ENCODE measurements around the gene PACSIN2. TPM values are rescaled to one million over a fixed set of nuclear protein-coding genes. Genes with fewer than 3 reads are reported as not detected.

PACSIN2 gene
- total RNA-seq, 3 donors from 2014 or later: 43.8 to 82.7 (median 72.4) TPM

GRCh38 chr22:42874010-42874409 is 140.9 kb downstream of the PACSIN2 start:
- intact Hi-C loops (cut with DNase I; ENCODE audit: low total_unique reads): loop anchor here (10.0 kb wide), 1 partner anchor 151 kb away; no protein-coding TSS in a partner anchor
- Histone ChIP-seq H3K4me3 (no peak overlapping the region), H3K27ac (no peak overlapping the region), H3K4me1 (peaks cover 6% of the 10 kb centered on the region in 2 donors), H3K36me3 (no peaks in the 10 kb centered on the region), H3K27me3 (no peaks in the 10 kb centered on the region), H3K9me3 (no peaks in the 10 kb centered on the region)
- TF ChIP-seq POLR2AphosphoS5 (IDR thresholded peaks at IDR 0.05) (no peak), POLR2A (IDR thresholded peaks at IDR 0.05) (no peak)
- TF ChIP-seq, protein P1, sequence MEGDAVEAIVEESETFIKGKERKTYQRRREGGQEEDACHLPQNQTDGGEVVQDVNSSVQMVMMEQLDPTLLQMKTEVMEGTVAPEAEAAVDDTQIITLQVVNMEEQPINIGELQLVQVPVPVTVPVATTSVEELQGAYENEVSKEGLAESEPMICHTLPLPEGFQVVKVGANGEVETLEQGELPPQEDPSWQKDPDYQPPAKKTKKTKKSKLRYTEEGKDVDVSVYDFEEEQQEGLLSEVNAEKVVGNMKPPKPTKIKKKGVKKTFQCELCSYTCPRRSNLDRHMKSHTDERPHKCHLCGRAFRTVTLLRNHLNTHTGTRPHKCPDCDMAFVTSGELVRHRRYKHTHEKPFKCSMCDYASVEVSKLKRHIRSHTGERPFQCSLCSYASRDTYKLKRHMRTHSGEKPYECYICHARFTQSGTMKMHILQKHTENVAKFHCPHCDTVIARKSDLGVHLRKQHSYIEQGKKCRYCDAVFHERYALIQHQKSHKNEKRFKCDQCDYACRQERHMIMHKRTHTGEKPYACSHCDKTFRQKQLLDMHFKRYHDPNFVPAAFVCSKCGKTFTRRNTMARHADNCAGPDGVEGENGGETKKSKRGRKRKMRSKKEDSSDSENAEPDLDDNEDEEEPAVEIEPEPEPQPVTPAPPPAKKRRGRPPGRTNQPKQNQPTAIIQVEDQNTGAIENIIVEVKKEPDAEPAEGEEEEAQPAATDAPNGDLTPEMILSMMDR (IDR thresholded peaks at IDR 0.05): no peak
- no peak for DNase-seq (ENCODE audit: low spot score in 2 of 2)

- Histone ChIP-seq H3K27ac (no peak overlapping the region), H3K36me3 (no peaks in the 10 kb centered on the region), H3K9me3 (no peaks in the 10 kb centered on the region), H3K4me3 (no peak overlapping the region), H3K27me3 (no peaks in the 10 kb centered on the region), H3K4me1 (peaks cover 11 to 12% of the 10 kb centered on the region in 2 donors)
- DNase-seq (ENCODE audit: low spot score in 2 of 2): no peak
- TF ChIP-seq POLR2A (IDR thresholded peaks at IDR 0.05): no peak
- TF ChIP-seq, protein P1 (IDR thresholded peaks at IDR 0.05): no peak
- intact Hi-C loops (cut with DNase I; ENCODE audit: low total_unique reads): loop anchor here (10.0 kb wide), 1 partner anchor 151 kb away; no protein-coding TSS in a partner anchor
Measured at GRCh38 chr22:42873356-42873755, 141.6 kb downstream of the PACSIN2 start.

DNA sequence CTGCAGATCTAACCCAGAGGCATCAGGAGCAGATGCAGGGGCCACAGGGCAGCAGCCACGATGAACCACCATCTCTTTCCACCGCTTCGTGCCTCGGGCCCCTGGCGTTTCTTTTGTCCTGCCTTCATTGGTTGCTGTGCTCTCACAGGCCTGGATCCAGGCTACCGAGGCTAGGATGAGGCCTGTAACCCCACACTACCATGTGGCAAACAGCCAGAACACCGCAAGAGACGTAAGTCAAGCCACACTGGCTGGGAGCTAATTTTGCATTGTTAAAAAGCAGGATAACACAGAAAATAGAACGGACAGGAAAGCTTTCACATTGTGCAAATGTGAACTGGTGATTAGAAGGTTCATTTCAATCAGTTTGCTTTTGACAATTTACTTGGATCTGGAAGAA is 142.1 kb downstream of the PACSIN2 start:
- Histone ChIP-seq H3K4me3 (no peak overlapping the region), H3K36me3 (no peaks in the 10 kb centered on the region), H3K4me1 (peaks cover 11 to 12% of the 10 kb centered on the region in 2 donors), H3K27me3 (no peaks in the 10 kb centered on the region), H3K9me3 (no peaks in the 10 kb centered on the region), H3K27ac (no peak overlapping the region)
- TF ChIP-seq, protein P1 (IDR thresholded peaks at IDR 0.05): no peak
- TF ChIP-seq POLR2A (IDR thresholded peaks at IDR 0.05): no peak
- TF ChIP-seq POLR2AphosphoS5 (IDR thresholded peaks at IDR 0.05): no peak
- intact Hi-C loops (cut with DNase I; ENCODE audit: low total_unique reads): loop anchor here (10.0 kb wide), 1 partner anchor 152 kb away; no protein-coding TSS in a partner anchor
- DNase-seq (ENCODE audit: low spot score in 2 of 2): no peak

DNA sequence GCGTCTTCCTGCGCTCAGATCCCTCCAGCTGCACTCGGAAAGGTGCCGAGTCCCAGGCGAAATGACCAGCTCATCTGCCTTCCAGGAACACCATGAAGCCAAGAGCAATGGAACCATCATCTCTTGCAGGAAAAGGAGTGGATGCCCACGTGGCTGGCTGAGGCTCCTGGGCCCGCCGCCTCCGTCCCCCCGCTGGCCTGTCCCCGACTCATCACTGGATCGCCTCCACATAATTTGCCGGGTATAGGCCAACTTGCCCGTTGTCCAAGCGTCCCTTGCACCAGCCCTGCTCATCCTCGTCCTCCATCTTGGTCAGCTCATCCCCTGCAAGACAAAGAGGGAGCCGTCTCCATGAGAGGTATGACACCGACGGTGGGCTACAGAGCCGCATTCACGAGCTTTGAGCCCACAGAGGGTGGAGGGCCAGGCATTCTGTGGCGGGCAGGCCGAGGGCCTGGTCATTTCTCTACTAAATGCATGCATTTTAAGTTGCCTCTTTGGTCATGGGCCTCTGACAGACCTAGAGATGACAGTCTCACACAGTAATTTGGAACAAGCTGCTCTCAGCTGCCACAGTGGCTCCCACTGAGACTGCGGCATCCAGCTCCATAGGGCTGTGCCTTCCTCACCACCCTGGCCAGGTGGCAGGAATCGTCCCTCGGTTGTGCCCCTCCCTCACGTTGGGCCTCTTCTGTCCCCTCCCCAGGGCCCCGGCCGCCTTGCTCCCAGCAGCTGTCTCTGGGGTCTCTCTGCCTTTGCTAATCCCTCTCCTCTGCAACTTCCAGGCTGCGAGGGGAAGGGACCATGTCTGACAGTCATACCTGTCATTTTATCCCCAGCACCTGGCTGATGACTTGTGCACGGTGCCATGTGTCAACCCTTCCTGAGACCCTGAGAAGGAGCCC is 143.6 kb downstream of the PACSIN2 start:
- H3K36me3 ChIP-seq: no peaks in the 10 kb centered on the region
- no peak overlapping the region for H3K4me3 ChIP-seq
- H3K9me3 ChIP-seq: no peaks in the 10 kb centered on the region
- no peak overlapping the region for H3K27ac ChIP-seq
- peaks cover 11 to 12% of the 10 kb centered on the region in 2 donors for H3K4me1 ChIP-seq
- intact Hi-C loops (cut with DNase I; ENCODE audit: low total_unique reads): loop anchor here (10.0 kb wide), 1 partner anchor 153 kb away; no protein-coding TSS in a partner anchor
- TF ChIP-seq POLR2A (IDR thresholded peaks at IDR 0.05) (no peak), POLR2AphosphoS5 (IDR thresholded peaks at IDR 0.05) (no peak)
- TF ChIP-seq, protein P1 (IDR thresholded peaks at IDR 0.05): no peak
- no peak for DNase-seq (ENCODE audit: low spot score in 2 of 2)
- no peaks in the 10 kb centered on the region for H3K27me3 ChIP-seq

DNA sequence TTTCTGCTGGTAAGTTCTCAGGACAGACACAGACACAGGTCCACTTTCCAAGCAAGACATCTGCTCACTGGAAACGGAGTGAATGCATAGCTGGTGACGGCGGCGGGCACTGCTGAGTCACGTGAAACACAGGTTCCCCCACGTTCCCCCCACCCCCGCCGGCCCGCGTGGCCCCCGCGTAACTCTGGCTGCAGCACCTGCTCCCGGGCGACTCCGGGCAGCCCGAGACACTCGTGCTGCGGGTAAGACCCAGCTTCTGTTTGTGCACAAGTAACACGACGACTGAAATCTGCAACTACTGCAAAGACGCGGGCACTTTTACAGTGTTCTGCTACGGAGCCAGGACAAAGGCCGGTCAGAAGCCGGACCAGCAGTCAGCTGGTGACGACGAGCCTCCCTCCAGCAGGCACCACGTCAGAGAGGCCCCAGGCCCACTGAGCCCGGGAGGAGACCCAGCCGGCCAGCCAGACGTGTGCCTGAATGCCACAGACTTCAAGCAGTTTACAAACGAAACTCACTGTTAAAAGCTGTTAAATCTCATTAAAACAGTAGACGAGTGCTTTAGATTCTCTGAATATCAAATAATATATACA is 145.0 kb downstream of the PACSIN2 start:
- H3K27me3 ChIP-seq: no peaks in the 10 kb centered on the region
- no peaks in the 10 kb centered on the region for H3K9me3 ChIP-seq
- TF ChIP-seq, protein P1 (IDR thresholded peaks at IDR 0.05): no peak
- no peak for TF ChIP-seq POLR2A (IDR thresholded peaks at IDR 0.05)
- no peak for TF ChIP-seq POLR2AphosphoS5 (IDR thresholded peaks at IDR 0.05)
- DNase-seq (ENCODE audit: low spot score in 2 of 2): no peak
- no peak overlapping the region for H3K27ac ChIP-seq
- intact Hi-C loops (cut with DNase I; ENCODE audit: low total_unique reads): loop anchor here (10.0 kb wide), 1 partner anchor 155 kb away; no protein-coding TSS in a partner anchor
- H3K4me1 ChIP-seq: peaks cover 11 to 12% of the 10 kb centered on the region in 2 donors
- H3K36me3 ChIP-seq: no peaks in the 10 kb centered on the region
- no peak overlapping the region for H3K4me3 ChIP-seq

Data from breast epithelium (tissue), 4 donors.